A549 (cell line): Measurements from ENCODE around the gene ZNF319.

Experiments used
- NFE2L2 ChIP-seq: fragments of 150-350 bp; conservative IDR thresholded peaks from 2 replicates; pipeline ENCODE4 v1.6.1; 2014; ENCODE audit warnings: low read length
- POLR2A ChIP-seq: IDR thresholded peaks from 2 replicates; pipeline ENCODE4 v1.6.1; 2012; ENCODE audit warnings: mild to moderate bottlenecking, low read length
- RAD21 ChIP-seq, 2 experiments: fragments of >200 bp in 1 of 2; sonication (Bioruptor Twin) in 1 of 2; formaldehyde crosslinking in 1 of 2; IDR thresholded peaks in 1 of 2; conservative IDR thresholded peaks in 1 of 2; 2 replicates in 1 of 2; 3 replicates in 1 of 2; pipeline ENCODE4 v1.6.1; 2012 to 2018; ENCODE audit warnings: inconsistent platforms in 1 of 2
- TF ChIP-seq, protein P1 (sequence below): IDR thresholded peaks from 2 replicates; pipeline ENCODE4 v1.6.1; 2012
- TF ChIP-seq, protein P2 (sequence below): fragments of >200 bp; sonication (Bioruptor Twin); formaldehyde crosslinking; IDR thresholded peaks from 3 replicates; pipeline ENCODE4 v1.5.1; 2016
- TF ChIP-seq, protein P3 (sequence below): IDR thresholded peaks from 2 replicates; pipeline ENCODE4 v1.6.1; 2012

DNA sequence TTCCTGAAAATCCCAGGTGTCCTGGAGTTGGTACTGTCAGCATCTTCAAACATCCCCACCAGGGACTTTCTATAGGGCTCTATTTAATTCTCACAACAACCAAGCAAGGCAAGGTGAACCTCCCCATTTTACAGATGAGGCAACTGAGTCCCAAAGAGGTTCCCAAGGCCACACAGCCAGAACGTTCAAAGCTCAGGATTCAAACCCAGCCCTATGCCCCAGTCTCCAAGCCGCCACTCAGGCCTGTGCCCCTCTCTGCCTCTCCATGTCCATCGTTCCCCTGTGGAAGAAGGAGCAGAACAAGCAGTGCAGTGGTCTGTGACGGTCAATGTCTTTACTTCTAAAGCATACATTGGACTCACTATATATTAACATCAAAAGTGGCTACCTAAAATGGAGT lies 6.1 kb downstream of the ZNF319 start:
- TF ChIP-seq, protein P1, sequence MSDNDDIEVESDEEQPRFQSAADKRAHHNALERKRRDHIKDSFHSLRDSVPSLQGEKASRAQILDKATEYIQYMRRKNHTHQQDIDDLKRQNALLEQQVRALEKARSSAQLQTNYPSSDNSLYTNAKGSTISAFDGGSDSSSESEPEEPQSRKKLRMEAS = no peak
- no peak for TF ChIP-seq NFE2L2
- TF ChIP-seq, protein P2, sequence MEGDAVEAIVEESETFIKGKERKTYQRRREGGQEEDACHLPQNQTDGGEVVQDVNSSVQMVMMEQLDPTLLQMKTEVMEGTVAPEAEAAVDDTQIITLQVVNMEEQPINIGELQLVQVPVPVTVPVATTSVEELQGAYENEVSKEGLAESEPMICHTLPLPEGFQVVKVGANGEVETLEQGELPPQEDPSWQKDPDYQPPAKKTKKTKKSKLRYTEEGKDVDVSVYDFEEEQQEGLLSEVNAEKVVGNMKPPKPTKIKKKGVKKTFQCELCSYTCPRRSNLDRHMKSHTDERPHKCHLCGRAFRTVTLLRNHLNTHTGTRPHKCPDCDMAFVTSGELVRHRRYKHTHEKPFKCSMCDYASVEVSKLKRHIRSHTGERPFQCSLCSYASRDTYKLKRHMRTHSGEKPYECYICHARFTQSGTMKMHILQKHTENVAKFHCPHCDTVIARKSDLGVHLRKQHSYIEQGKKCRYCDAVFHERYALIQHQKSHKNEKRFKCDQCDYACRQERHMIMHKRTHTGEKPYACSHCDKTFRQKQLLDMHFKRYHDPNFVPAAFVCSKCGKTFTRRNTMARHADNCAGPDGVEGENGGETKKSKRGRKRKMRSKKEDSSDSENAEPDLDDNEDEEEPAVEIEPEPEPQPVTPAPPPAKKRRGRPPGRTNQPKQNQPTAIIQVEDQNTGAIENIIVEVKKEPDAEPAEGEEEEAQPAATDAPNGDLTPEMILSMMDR = no peak
- TF ChIP-seq, protein P3, sequence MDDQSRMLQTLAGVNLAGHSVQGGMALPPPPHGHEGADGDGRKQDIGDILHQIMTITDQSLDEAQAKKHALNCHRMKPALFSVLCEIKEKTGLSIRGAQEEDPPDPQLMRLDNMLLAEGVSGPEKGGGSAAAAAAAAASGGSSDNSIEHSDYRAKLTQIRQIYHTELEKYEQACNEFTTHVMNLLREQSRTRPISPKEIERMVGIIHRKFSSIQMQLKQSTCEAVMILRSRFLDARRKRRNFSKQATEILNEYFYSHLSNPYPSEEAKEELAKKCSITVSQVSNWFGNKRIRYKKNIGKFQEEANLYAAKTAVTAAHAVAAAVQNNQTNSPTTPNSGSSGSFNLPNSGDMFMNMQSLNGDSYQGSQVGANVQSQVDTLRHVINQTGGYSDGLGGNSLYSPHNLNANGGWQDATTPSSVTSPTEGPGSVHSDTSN = no peak
- no peak for TF ChIP-seq POLR2A
- TF ChIP-seq RAD21 (conservative IDR thresholded peaks at IDR 0.05 in 1 of 2, IDR thresholded peaks at IDR 0.05 in 1 of 2) = no peak
